Fibroblast of skin of back (primary cell): Measurements from ENCODE around the gene POMT1.
"Not testable (repeated sequence)": the region's sequence is repeated elsewhere in the genome, so short reads cannot be mapped to it uniquely, and the experiment has no call there.

Experiments used
- DNase-seq: peaks from one replicate; pipeline ENCODE4 v3.0.0-alpha.2; 2013

The POMT1 gene

GRCh38 chr9:131496844-131497405, 5.8 kb upstream of the POMT1 start:
- no peak for DNase-seq

GRCh38 chr9:131499254-131499767, 3.4 kb upstream of the POMT1 start:
- no peak for DNase-seq

GRCh38 chr9:131500377-131500776, 2.3 kb upstream of the POMT1 start:
- no peak for DNase-seq

- peak; percentile 50 for DNase-seq
Observed at GRCh38 chr9:131500939-131501541, 1.7 kb upstream of the POMT1 start.

- peak; percentile 31 for DNase-seq
Observed at GRCh38 chr9:131503626-131504465, 1.1 kb downstream of the POMT1 start.

GRCh38 chr9:131505012-131505411, 2.3 kb downstream of the POMT1 start:
- no peak for DNase-seq

- DNase-seq, result no peak
Observed at GRCh38 chr9:131511416-131511815, 8.7 kb downstream of the POMT1 start.

- no peak for DNase-seq
Observed at GRCh38 chr9:131511880-131512279, 9.2 kb downstream of the POMT1 start.

- no peak for DNase-seq
Observed at GRCh38 chr9:131513177-131513576, 10.5 kb downstream of the POMT1 start.

- DNase-seq, result not testable (repeated sequence)
Observed at GRCh38 chr9:131515559-131516031, 12.9 kb downstream of the POMT1 start.

- DNase-seq, result no peak
Observed at GRCh38 chr9:131516100-131516499, 13.4 kb downstream of the POMT1 start.

GRCh38 chr9:131516930-131517329, 14.2 kb downstream of the POMT1 start:
- DNase-seq, result no peak

GRCh38 chr9:131517761-131518190, 15.1 kb downstream of the POMT1 start:
- DNase-seq, result no peak

- no peak for DNase-seq
Observed at GRCh38 chr9:131518553-131518952, 15.8 kb downstream of the POMT1 start.

- no peak for DNase-seq
Observed at GRCh38 chr9:131520503-131520902, 17.8 kb downstream of the POMT1 start.

- no peak for DNase-seq
Observed at GRCh38 chr9:131521203-131521602, 18.5 kb downstream of the POMT1 start.

GRCh38 chr9:131521822-131522221, 19.1 kb downstream of the POMT1 start:
- DNase-seq, result no peak

- DNase-seq, result no peak
Observed at GRCh38 chr9:131522257-131523085, 19.8 kb downstream of the POMT1 start.

GRCh38 chr9:131523086-131523388, 20.3 kb downstream of the POMT1 start:
- no peak for DNase-seq

- no peak for DNase-seq
Observed at GRCh38 chr9:131523451-131524435, 21.0 kb downstream of the POMT1 start.

GRCh38 chr9:131524665-131525315, 22.1 kb downstream of the POMT1 start:
- DNase-seq, result peak; percentile 62
